Sigmoid colon (tissue), 4 donors: ENCODE data around the gene HIVEP3.

Source experiments
- CTCF ChIP-seq, 4 experiments: fragments of 450-650 bp in 3 of 4; fragments of 200-600 bp in 1 of 4; IDR thresholded peaks; one replicate each; pipeline ENCODE4 v1.5.1; 2016 to 2019; ENCODE audit warnings: antibody characterized with exemption in 4 of 4, mild to moderate bottlenecking in 3 of 4, moderate library complexity in 2 of 4
- EP300 ChIP-seq, 4 donors: sonication (generic); formaldehyde crosslinking; IDR thresholded peaks; one replicate each; pipeline ENCODE4 v1.6.1; 2017; ENCODE audit warnings: antibody characterized with exemption in 4 of 4
- POLR2A ChIP-seq, 2 donors: fragments of 450-650 bp; IDR thresholded peaks; one replicate each; pipeline ENCODE4 v1.6.1; 2016; ENCODE audit warnings: antibody characterized with exemption in 2 of 2, mild to moderate bottlenecking in 2 of 2, moderate library complexity in 2 of 2
- POLR2AphosphoS5 ChIP-seq, 4 donors: sonication (generic); formaldehyde crosslinking; IDR thresholded peaks; one replicate each; pipeline ENCODE4 v1.6.1; 2017; ENCODE audit warnings: antibody characterized with exemption in 4 of 4

GRCh38 chr1:41528726-41529605 lies 389.8 kb downstream of the HIVEP3 start:
- TF ChIP-seq EP300 (IDR thresholded peaks at IDR 0.05) (no peak), CTCF (IDR thresholded peaks at IDR 0.05) (no peak), POLR2AphosphoS5 (IDR thresholded peaks at IDR 0.05) (no peak), POLR2A (IDR thresholded peaks at IDR 0.05) (no peak)
